ENCODE results near the gene BBOX1. TPM values are rescaled to one million over a fixed set of nuclear protein-coding genes. Genes with fewer than 3 reads are reported as not detected.

The BBOX1 gene
- total and polyA plus RNA-seq, 12 donors = 0.25 TPM; not detected in 11

DNA sequence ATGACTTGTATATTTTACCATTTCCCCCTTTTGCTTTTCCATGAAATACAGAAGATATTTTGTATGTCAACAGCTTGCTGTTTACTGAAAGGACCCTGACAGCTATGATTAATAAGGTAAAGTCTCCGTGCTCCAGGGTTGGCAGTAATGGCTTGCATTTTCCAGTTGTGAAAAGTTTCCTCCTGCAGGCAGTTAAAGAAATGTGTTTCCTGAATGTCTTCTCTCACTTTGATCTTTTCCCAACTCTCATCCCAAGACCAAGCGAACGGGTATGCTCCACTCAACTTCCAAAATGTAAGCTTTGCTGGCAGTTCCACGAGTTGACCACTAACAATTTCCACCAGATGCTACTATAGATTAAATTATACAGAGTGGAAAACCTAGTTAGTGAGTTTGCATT, 37.8 kb upstream of the BBOX1 start:
- Histone ChIP-seq H3K4me1 (no peaks in the 10 kb centered on the region), H3K27me3 (no peaks in the 10 kb centered on the region), H3K4me3 (no peak overlapping the region), H3K27ac (no peak overlapping the region), H3K9me3 (no peaks in the 10 kb centered on the region), H3K36me3 (no peaks in the 10 kb centered on the region)
- no peak for DNase-seq
- intact Hi-C loops (cut with DNase I) = no loop called here
- WGBS, 2 donors = 62 to 73% methylated on average over 4 of the region's 4 CpGs
- no peak for TF ChIP-seq CTCF (IDR thresholded peaks at IDR 0.05)
- ATAC-seq = no peak

DNA sequence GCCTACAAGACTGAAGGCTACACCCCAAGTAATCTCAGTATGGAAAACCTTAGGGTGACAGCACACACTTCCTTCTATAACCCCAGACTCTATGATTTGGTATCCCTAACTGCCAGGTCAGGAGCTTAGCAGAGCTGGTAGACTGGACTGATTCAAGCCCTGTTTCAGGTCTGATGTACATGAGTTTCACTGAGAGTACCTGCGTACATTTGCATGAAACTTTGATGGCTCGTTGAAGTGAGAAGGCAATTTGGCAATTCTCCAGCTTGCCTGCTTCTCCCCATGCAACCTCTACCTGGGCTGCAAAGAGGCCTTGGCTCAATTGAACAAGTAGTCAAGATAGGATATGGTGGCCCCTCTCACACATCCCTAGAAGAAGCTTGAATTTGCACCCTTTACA, 36.5 kb upstream of the BBOX1 start:
- Histone ChIP-seq H3K27me3 (no peaks in the 10 kb centered on the region), H3K4me1 (no peaks in the 10 kb centered on the region), H3K4me3 (no peak overlapping the region), H3K9me3 (no peaks in the 10 kb centered on the region), H3K27ac (no peak overlapping the region), H3K36me3 (no peaks in the 10 kb centered on the region)
- DNase-seq (no peak), ATAC-seq (no peak)
- intact Hi-C loops (cut with DNase I) = no loop called here
- TF ChIP-seq CTCF (IDR thresholded peaks at IDR 0.05) = no peak
- WGBS, 2 donors = 90 to 95% methylated on average over 2 of the region's 2 CpGs

GRCh38 chr11:27008811-27009535, 31.6 kb upstream of the BBOX1 start:
- Histone ChIP-seq H3K27ac (no peak overlapping the region), H3K9me3 (peaks cover 0 to 5% (median 0%) of the 10 kb centered on the region in 11 donors), H3K4me1 (peaks cover 0 to 9% (median 0%) of the 10 kb centered on the region in 9 donors), H3K4me3 (no peak overlapping the region), H3K36me3 (no peaks in the 10 kb centered on the region), H3K27me3 (no peaks in the 10 kb centered on the region)
- ATAC-seq = no peak
- no peak for DNase-seq
- intact Hi-C loops (cut with DNase I) = no loop called here
- TF ChIP-seq CTCF (IDR thresholded peaks at IDR 0.05) = no peak

- no peak for DNase-seq
- Histone ChIP-seq H3K4me3 (no peak overlapping the region), H3K9me3 (peaks cover 0 to 5% (median 0%) of the 10 kb centered on the region in 11 donors), H3K27ac (peak overlapping the region in 4 of 10 donors; percentile 23 to 58 (median 40)), H3K4me1 (peaks cover 0 to 9% (median 0%) of the 10 kb centered on the region in 9 donors), H3K27me3 (no peaks in the 10 kb centered on the region), H3K36me3 (no peaks in the 10 kb centered on the region)
- intact Hi-C loops (cut with DNase I) = no loop called here
- 66 to 72% methylated on average over 4 of the region's 4 CpGs for WGBS, 2 donors
- TF ChIP-seq CTCF (IDR thresholded peaks at IDR 0.05) = no peak
- no peak for ATAC-seq
These were observed 28.9 kb upstream of the BBOX1 start for GRCh38 chr11:27011560-27012233.
